GM12801 (cell line): ENCODE results near the gene BAIAP2.

Experiments used
- CTCF ChIP-seq: IDR thresholded peaks from one replicate; pipeline ENCODE4 v1.5.1; 2011; ENCODE audit warnings: control low read depth; ENCODE audit not compliant: insufficient read length; ENCODE audit errors: extremely low read depth

BAIAP2 gene

GRCh38 chr17:81113158-81113724, 78.3 kb downstream of the BAIAP2 start:
- no peak for TF ChIP-seq CTCF

GRCh38 chr17:81114351-81115093, 79.6 kb downstream of the BAIAP2 start:
- no peak for TF ChIP-seq CTCF

- no peak for TF ChIP-seq CTCF
Measured at GRCh38 chr17:81115219-81115618, 80.3 kb downstream of the BAIAP2 start.

DNA sequence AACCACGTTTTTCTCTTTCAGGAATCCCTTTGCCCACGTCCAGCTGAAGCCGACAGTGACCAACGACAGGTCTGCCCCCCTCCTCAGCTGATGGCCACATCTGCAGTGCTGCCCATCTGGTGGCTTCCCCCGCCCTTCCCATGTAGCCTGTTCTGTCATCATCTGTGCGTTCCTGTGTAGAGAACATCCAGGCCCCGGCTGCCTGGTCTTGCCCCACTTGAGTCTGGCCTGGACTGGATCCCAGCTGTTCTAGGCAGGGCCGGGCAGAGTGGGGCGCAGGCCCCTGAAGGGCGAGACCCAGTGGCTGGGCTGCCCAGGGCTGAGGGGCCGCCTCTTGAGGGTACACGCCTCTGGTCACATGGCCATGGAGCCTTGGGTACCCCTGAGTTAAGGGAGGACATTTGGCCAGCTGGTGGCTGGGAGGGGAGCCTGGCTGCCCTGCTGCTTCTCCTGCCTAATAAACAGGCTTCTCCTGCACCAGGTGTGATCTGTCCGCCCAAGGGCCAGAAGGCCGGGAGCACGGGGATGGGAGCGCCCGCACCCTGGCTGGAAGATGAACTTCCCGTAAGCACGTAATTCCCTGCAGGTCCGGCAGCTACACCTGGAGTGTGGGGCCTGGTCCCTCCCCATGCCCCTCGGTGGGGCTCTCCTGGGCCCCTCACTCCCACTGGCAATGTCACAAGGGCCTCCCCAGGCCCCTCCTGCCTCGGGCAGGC, 81.0 kb downstream of the BAIAP2 start:
- no peak for TF ChIP-seq CTCF

GRCh38 chr17:81116704-81117103, 81.8 kb downstream of the BAIAP2 start:
- no peak for TF ChIP-seq CTCF

GRCh38 chr17:81117672-81118198, 82.8 kb downstream of the BAIAP2 start:
- TF ChIP-seq CTCF, result no peak
